ENCODE data around the gene SLC25A1. TPM values are rescaled to one million over a fixed set of nuclear protein-coding genes. Genes with fewer than 3 reads are reported as not detected.

SLC25A1 gene
- total and polyA plus RNA-seq, 2 donors (not counting 1 experiment from before 2014, with no cell fraction given): 41.3 to 47.7 TPM

- CTCF ChIA-PET: no interaction called here
- WGBS (ENCODE audit: insufficient coverage): 61% methylated on average over 7 of the region's 9 CpGs
- no peak overlapping the region for H3K9ac ChIP-seq (ENCODE audit: low read length)
Measured at GRCh38 chr22:19207401-19207808, 28.9 kb upstream of the SLC25A1 start.

GRCh38 chr22:19206287-19206686 is 27.8 kb upstream of the SLC25A1 start:
- intact Hi-C loops (cut with micrococcal nuclease): no loop called here
- no peaks in the 10 kb centered on the region for H3K79me2 ChIP-seq (ENCODE audit: control insufficient read depth, insufficient read depth, low read length)
- CTCF ChIA-PET: interaction anchor here (0.7 kb wide), 1 partner anchor 33 kb away, joined by 3 read pairs; no protein-coding TSS in a partner anchor

More at GRCh38 chr22:19207401-19207808, 28.9 kb upstream of the SLC25A1 start:
- peaks cover 24% of the 10 kb centered on the region for H3K27me3 Mint-ChIP-seq
- DNase-seq (no peak), ATAC-seq (ENCODE audit: low read depth) (no peak)
- Histone ChIP-seq H3K27ac (ENCODE audit: low read length in 2 of 2) (no peak overlapping the region), H3K36me3 (replicated peaks in 1 of 2; ENCODE audit: control extremely low read depth in 1 of 2, control insufficient read depth in 1 of 2, extremely low read depth in 1 of 2, insufficient read depth in 2 of 2, low read length in 1 of 2) (no peaks in the 10 kb centered on the region), H4K20me1 (ENCODE audit: control insufficient read depth, insufficient read depth, low read length, poor library complexity, severe bottlenecking) (no peaks in the 10 kb centered on the region), H2AFZ (ENCODE audit: insufficient read depth, low read depth, low read length, poor library complexity, severe bottlenecking) (no peak overlapping the region), H3K9me3 (ENCODE audit: control extremely low read depth in 1 of 3, control insufficient read depth in 2 of 3, insufficient read depth in 1 of 3, low read length in 2 of 3) (no peaks in the 10 kb centered on the region), H3K4me3 (ENCODE audit: control extremely low read depth in 1 of 5, extremely low read depth in 1 of 5, insufficient read depth in 1 of 5, low read depth in 2 of 5, low read length in 4 of 5) (no peak overlapping the region), H3K27me3 (replicated peaks in 1 of 4; ENCODE audit: control extremely low read depth in 1 of 4, control insufficient read depth in 3 of 4, insufficient read depth in 4 of 4, low read length in 3 of 4) (peaks cover 0 to 7% (median 2%) of the 10 kb centered on the region in 4 experiments), H3K4me2 (replicated peaks; ENCODE audit: low read depth, low read length, poor library complexity, severe bottlenecking) (no peak overlapping the region), H3K79me2 (ENCODE audit: control insufficient read depth, insufficient read depth, low read length) (no peaks in the 10 kb centered on the region), H3K4me1 (ENCODE audit: control insufficient read depth in 2 of 2, insufficient read depth in 2 of 2, low read length in 2 of 2) (no peaks in the 10 kb centered on the region)
- H3K4me3 Mint-ChIP-seq: no peak overlapping the region
- intact Hi-C loops (cut with micrococcal nuclease): no loop called here
- H3K4me1 Mint-ChIP-seq: no peaks in the 10 kb centered on the region
- H3K27ac Mint-ChIP-seq: no peak overlapping the region
- TF ChIP-seq EZH2 (IDR thresholded peaks at IDR 0.05; ENCODE audit: borderline replicate concordance, insufficient read depth, low read depth, low read length, poor library complexity, severe bottlenecking) (no peak), CTCF (IDR thresholded peaks at IDR 0.05) (no peak)
- POLR2A ChIA-PET: no interaction called here
- H3K9me3 Mint-ChIP-seq (ENCODE audit: insufficient read depth): no peaks in the 10 kb centered on the region

More at GRCh38 chr22:19206287-19206686, 27.8 kb upstream of the SLC25A1 start:
- Mint-ChIP-seq H3K9me3 (ENCODE audit: insufficient read depth) (no peaks in the 10 kb centered on the region), H3K4me3 (no peak overlapping the region), H3K27me3 (peaks cover 24% of the 10 kb centered on the region), H3K4me1 (no peaks in the 10 kb centered on the region), H3K27ac (no peak overlapping the region)
- Histone ChIP-seq H3K4me2 (replicated peaks; ENCODE audit: low read depth, low read length, poor library complexity, severe bottlenecking) (no peak overlapping the region), H4K20me1 (ENCODE audit: control insufficient read depth, insufficient read depth, low read length, poor library complexity, severe bottlenecking) (no peaks in the 10 kb centered on the region), H3K9ac (ENCODE audit: low read length) (no peak overlapping the region), H3K4me1 (ENCODE audit: control insufficient read depth in 2 of 2, insufficient read depth in 2 of 2, low read length in 2 of 2) (no peaks in the 10 kb centered on the region), H3K4me3 (ENCODE audit: control extremely low read depth in 1 of 5, extremely low read depth in 1 of 5, insufficient read depth in 1 of 5, low read depth in 2 of 5, low read length in 4 of 5) (no peak overlapping the region), H3K27me3 (replicated peaks in 1 of 4; ENCODE audit: control extremely low read depth in 1 of 4, control insufficient read depth in 3 of 4, insufficient read depth in 4 of 4, low read length in 3 of 4) (peaks cover 0 to 5% (median 2%) of the 10 kb centered on the region in 4 experiments), H3K36me3 (replicated peaks in 1 of 2; ENCODE audit: control extremely low read depth in 1 of 2, control insufficient read depth in 1 of 2, extremely low read depth in 1 of 2, insufficient read depth in 2 of 2, low read length in 1 of 2) (no peaks in the 10 kb centered on the region), H3K27ac (ENCODE audit: low read length in 2 of 2) (no peak overlapping the region), H3K9me3 (ENCODE audit: control extremely low read depth in 1 of 3, control insufficient read depth in 2 of 3, insufficient read depth in 1 of 3, low read length in 2 of 3) (no peaks in the 10 kb centered on the region), H2AFZ (ENCODE audit: insufficient read depth, low read depth, low read length, poor library complexity, severe bottlenecking) (no peak overlapping the region)
- TF ChIP-seq EZH2 (IDR thresholded peaks at IDR 0.05; ENCODE audit: borderline replicate concordance, insufficient read depth, low read depth, low read length, poor library complexity, severe bottlenecking) (no peak), CTCF (IDR thresholded peaks at IDR 0.05) (no peak)
- 100% methylated on average over 4 of the region's 6 CpGs for WGBS (ENCODE audit: insufficient coverage)
- no peak for DNase-seq
- no peak for ATAC-seq (ENCODE audit: low read depth)
- POLR2A ChIA-PET: no interaction called here
